AG04450 (cell line): Measurements from ENCODE around the gene GTF3C2. TPM values are rescaled to one million over a fixed set of nuclear protein-coding genes. Genes with fewer than 3 reads are reported as not detected.

Experiments
- CTCF ChIA-PET: fragments of 300-600, 350-600 bp; formaldehyde crosslinking; extraction: SDS; loops from one replicate; lab custom pipeline; 2022; ENCODE audit warnings: antibody characterized with exemption, inconsistent platforms; lab: Charles Lee
- POLR2A ChIA-PET: fragments of 350-600 bp; formaldehyde crosslinking; extraction: SDS; loops from one replicate; lab custom pipeline; 2021; ENCODE audit warnings: antibody characterized with exemption, inconsistent platforms; lab: Yijun Ruan, JAX
- DNase-seq: peaks from one replicate; pipeline ENCODE4 v3.0.0-alpha.2; 2011; ENCODE audit warnings: low read depth, low spot score
- H3K27ac ChIP-seq: one replicate; pipeline ENCODE4 v1.5.1; 2012; ENCODE audit warnings: low read depth, low read length, control low read depth
- H3K27me3 ChIP-seq: one replicate; pipeline ENCODE4 v1.6.0; 2012; ENCODE audit warnings: low read length; ENCODE audit not compliant: control insufficient read depth, insufficient read depth
- H3K4me3 ChIP-seq: 2 replicates; pipeline ENCODE4 v1.5.1; 2011; ENCODE audit warnings: mild to moderate bottlenecking, low read depth, low read length, control low read depth
- H3K9me3 ChIP-seq: 2 replicates; pipeline ENCODE4 v1.5.1; 2012; ENCODE audit warnings: low read length; ENCODE audit not compliant: control insufficient read depth, insufficient read depth
- CTCF ChIP-seq: IDR thresholded peaks from 2 replicates; pipeline ENCODE4 v1.5.1; 2011; ENCODE audit warnings: low read depth, low read length, control low read depth, inconsistent platforms
- polyA plus RNA-seq: library from polyadenylated mRNA; depleted of rRNA; stranded (reverse); fragments of >200 nt; gene quantifications from 2 replicates; pipeline ENCODE4 v1.2.3, GENCODE V29; 2011

The GTF3C2 gene
- polyA plus RNA-seq, 1 experiment: 39.0 TPM

DNA sequence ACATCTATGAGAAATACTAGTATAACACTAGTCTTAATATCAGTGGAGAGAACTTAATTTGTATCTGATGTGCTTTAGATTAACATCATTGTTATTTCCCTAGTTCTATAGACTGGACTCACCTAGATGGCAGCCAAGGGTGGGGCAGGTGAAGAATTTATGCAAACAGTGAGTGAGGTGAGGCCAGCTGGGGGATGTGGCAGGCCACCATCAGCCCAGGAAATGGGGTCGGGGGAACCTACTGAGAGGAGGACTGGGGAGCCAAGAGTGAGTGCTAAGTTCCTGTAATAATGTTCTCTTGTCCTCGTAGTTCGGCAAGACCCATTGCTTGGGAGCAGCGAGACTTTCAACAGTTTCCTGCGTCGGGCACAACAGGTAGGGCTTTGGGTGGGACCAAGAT, 16.4 kb upstream of the GTF3C2 start:
- Histone ChIP-seq H3K27me3 (no peaks in the 10 kb centered on the region), H3K9me3 (no peaks in the 10 kb centered on the region; the same call in 1 of the 2 replicates), H3K4me3 (no peak overlapping the region), H3K27ac (no peak overlapping the region)
- no peak for TF ChIP-seq CTCF
- CTCF ChIA-PET: interaction anchor here (1.3 kb wide), 1 partner anchor 310 kb away, joined by 5 read pairs; no protein-coding TSS in a partner anchor
- no peak for DNase-seq
- POLR2A ChIA-PET: no interaction called here

DNA sequence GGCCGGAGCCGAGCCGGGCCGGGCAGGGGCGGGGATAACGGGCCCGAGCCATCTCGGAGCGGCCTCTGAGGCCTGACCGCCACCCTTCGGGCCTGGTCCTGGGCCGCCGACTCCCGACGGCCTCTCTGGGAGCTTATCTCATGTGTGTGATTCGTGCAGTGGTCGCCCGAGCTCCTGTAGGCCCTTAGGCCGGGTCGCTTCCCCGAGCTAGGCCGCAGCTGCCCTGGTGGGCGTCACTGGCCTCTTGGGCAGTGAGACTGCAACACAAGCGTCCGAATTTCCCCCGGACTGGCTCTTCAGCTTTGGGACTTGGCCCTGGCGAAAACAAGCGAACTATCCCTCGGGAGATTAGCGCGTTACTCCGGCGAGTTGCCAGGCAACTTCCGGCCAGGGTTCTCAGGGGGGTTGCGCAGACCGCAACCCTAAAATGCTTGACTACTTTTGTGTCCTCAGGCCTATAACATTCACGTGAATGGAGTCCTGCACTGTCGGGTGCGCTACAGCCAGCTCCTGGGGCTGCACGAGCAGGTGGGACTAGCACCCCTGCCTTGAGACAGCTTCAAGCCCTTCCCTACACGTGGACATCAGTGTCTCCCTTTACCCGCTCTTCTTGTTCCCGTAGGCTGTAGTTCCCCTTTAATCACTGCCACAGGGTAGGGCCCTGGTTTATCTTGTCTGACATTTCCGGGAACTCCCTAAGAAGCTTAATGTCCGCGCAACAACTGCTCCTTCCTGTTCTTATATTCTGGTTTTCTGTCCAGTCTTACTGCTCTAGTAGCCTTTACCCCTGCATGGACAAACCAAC, 14.5 kb upstream of the GTF3C2 start:
- TF ChIP-seq CTCF: no peak
- no peaks in the 10 kb centered on the region for H3K27me3 ChIP-seq
- POLR2A ChIA-PET: interaction anchor here (0.7 to 3.9 kb wide), 3 partner anchors 9 to 57 kb away, joined by 3 to 35 read pairs (median 34); partner anchors contain the start of genes GTF3C2, NRBP1 and ZNF513
- DNase-seq: no peak
- CTCF ChIA-PET: interaction anchor here (1.1 to 3.8 kb wide), 2 partner anchors 8 to 9 kb away, joined by 6 to 10 read pairs; partner anchors contain the start of gene ZNF513
- peak overlapping the region; percentile 69 for H3K27ac ChIP-seq
- no peaks in the 10 kb centered on the region; the same call in 1 of the 2 replicates for H3K9me3 ChIP-seq
- H3K4me3 ChIP-seq: peak overlapping the region; percentile 96

GRCh38 chr2:27370026-27370815, 13.7 kb upstream of the GTF3C2 start, which contains the start of the genes EIF2B4 and SNX17:
TSS of gene EIF2B4 (minus strand) at chr2:27370338. CDS start at chr2:27370314, 24 bp downstream.
TSS of gene SNX17 (plus strand) at chr2:27370616. CDS start at chr2:27370744, 128 bp downstream.
- peak; percentile 98 for DNase-seq
- POLR2A ChIA-PET: interaction anchor here (0.7 to 3.9 kb wide), 6 partner anchors 9 to 59 kb away, joined by 3 to 35 read pairs (median 6); partner anchors contain the start of genes GTF3C2, MPV17, NRBP1 and ZNF513
- TF ChIP-seq CTCF: peak; percentile 77
- no peaks in the 10 kb centered on the region; the same call in 1 of the 2 replicates for H3K9me3 ChIP-seq
- CTCF ChIA-PET: interaction anchor here (0.7 to 3.8 kb wide), 5 partner anchors 9 to 313 kb away, joined by 3 to 10 read pairs (median 3); partner anchors contain the start of genes PPM1G and ZNF513
- peak within 1 kb of the TSS; percentile 84 for H3K27ac ChIP-seq
- H3K27me3 ChIP-seq: no peaks in the 10 kb centered on the region
- peak within 1 kb of the TSS; percentile 96 for H3K4me3 ChIP-seq

- Histone ChIP-seq H3K4me3 (peak overlapping the region; percentile 96), H3K9me3 (no peaks in the 10 kb centered on the region; the same call in 1 of the 2 replicates), H3K27me3 (no peaks in the 10 kb centered on the region), H3K27ac (peak overlapping the region; percentile 84)
- DNase-seq: no peak
- no peak for TF ChIP-seq CTCF
- CTCF ChIA-PET: interaction anchor here (0.7 to 3.8 kb wide), 6 partner anchors 10 to 313 kb away, joined by 3 to 10 read pairs (median 3); partner anchors contain the start of genes PPM1G and ZNF513
- POLR2A ChIA-PET: interaction anchor here (0.7 to 3.9 kb wide), 6 partner anchors 10 to 60 kb away, joined by 3 to 35 read pairs (median 6); partner anchors contain the start of genes GTF3C2, MPV17, NRBP1 and ZNF513
Measured at GRCh38 chr2:27369471-27370025, 13.0 kb upstream of the GTF3C2 start.
